Gastrocnemius medialis (tissue), 4 donors: ENCODE measurements around the gene ATP5PB. TPM values are rescaled to one million over a fixed set of nuclear protein-coding genes. Genes with fewer than 3 reads are reported as not detected.

ENCODE experiments used
- ATAC-seq, 2 donors: fragments of 150-250 bp; one replicate each; pipeline ENCODE4 v1.9.1; 2016
- DNase-seq, 2 donors: peaks; one replicate each; pipeline ENCODE4 v3.0.0-alpha.2; 2019
- H3K27ac ChIP-seq, 4 donors: fragments of 200-600 bp; sonication (generic); 1 replicate in 1 of 4; 2 replicates in 3 of 4; pipeline ENCODE4 v1.5.1; 2016 to 2018; ENCODE audit warnings: mild to moderate bottlenecking in 2 of 4, moderate library complexity in 1 of 4
- H3K27me3 ChIP-seq, 3 donors: fragments of 200-600 bp; sonication (generic) in 2 of 3; 1 replicate in 1 of 3; 2 replicates in 2 of 3; pipeline versions ENCODE4 v1.5.1 to v1.6.0; 2016 to 2019; ENCODE audit warnings: mild to moderate bottlenecking in 1 of 3, moderate library complexity in 1 of 3
- H3K36me3 ChIP-seq, 2 donors: fragments of 200-600 bp; sonication (generic) in 1 of 2; one replicate each; pipeline ENCODE4 v1.5.1; 2017 to 2018
- H3K4me1 ChIP-seq, 2 donors: fragments of 200-600 bp; sonication (generic) in 1 of 2; one replicate each; pipeline ENCODE4 v1.5.1; 2016 to 2017; ENCODE audit warnings: mild to moderate bottlenecking in 2 of 2
- H3K4me3 ChIP-seq, 4 donors: fragments of 200-600 bp; sonication (generic) in 3 of 4; 1 replicate in 1 of 4; 2 replicates in 3 of 4; pipeline ENCODE4 v1.5.1; 2016 to 2019; ENCODE audit warnings: mild to moderate bottlenecking in 2 of 4
- H3K9me3 ChIP-seq, 3 donors: fragments of 200-600 bp; sonication (generic) in 2 of 3; 1 replicate in 1 of 3; 2 replicates in 2 of 3; pipeline ENCODE4 v1.5.1; 2016 to 2019
- POLR2A ChIP-seq, 2 donors: fragments of 450-650 bp; IDR thresholded peaks; one replicate each; pipeline ENCODE4 v1.6.1; 2017; ENCODE audit warnings: antibody characterized with exemption in 2 of 2, mild to moderate bottlenecking in 2 of 2, moderate library complexity in 2 of 2
- in situ Hi-C, 4 donors: fragments of 200-750 bp; cut with MboI; loops; one replicate each; pipeline versions ENCODE4 v1.15.0 to v1.8.0; 2017; ENCODE audit warnings: low sequenced_read_pairs in 4 of 4
- intact Hi-C: fragments of 100-400 bp; cut with DNase I; formaldehyde crosslinking; loops from one replicate; pipeline ENCODE4 v1.15.1; 2023; ENCODE audit warnings: low total_unique reads
- total RNA-seq, 4 donors: library from RNA; depleted of rRNA; stranded (reverse); fragments of >200 nt; gene quantifications; one replicate each; pipeline versions ENCODE4 v1.1.0 to v1.2.3, GENCODE V29; 2016
- TF ChIP-seq, protein P1 (sequence below), 5 experiments: fragments of 450-650 bp in 3 of 5; fragments of 200-600 bp in 2 of 5; sonication (generic) in 2 of 5; IDR thresholded peaks in 4 of 5; conservative IDR thresholded peaks in 1 of 5; 1 replicate in 4 of 5; 2 replicates in 1 of 5; pipeline ENCODE4 v1.5.1; 2016 to 2019; ENCODE audit warnings: antibody characterized with exemption in 5 of 5, mild to moderate bottlenecking in 3 of 5, moderate library complexity in 3 of 5

Gene ATP5PB
- total RNA-seq, 4 donors from 2014 or later = 232 to 350 (median 266) TPM

DNA sequence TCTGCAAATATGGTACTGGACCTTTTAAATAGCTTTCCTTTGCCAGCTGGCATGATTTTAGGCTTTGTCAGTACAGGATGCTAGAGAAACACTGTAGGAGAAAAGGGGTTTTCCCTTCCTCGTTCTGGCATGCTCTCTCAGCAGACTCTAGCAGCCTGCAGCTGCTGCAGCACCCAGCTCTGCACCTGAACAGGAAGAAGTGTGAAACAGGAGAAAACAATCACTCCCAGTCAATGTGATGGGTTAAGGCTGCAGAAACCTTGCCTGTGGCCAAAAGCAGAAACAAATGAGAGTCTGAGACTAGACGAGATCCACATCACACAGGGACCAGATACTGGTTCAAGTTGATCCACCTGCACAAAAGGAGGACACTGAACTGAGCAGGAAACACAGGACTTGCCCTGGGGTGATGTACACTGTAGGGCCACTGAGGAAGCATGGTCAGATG, 42.9 kb upstream of the ATP5PB start:
- intact Hi-C loops (no loop called here), in situ Hi-C loops (no loop called here)
- H3K36me3 ChIP-seq = no peaks in the 10 kb centered on the region
- DNase-seq (no peak), ATAC-seq (no peak)
- no peaks in the 10 kb centered on the region for H3K4me1 ChIP-seq
- H3K27ac ChIP-seq = no peak overlapping the region
- TF ChIP-seq, protein P1, sequence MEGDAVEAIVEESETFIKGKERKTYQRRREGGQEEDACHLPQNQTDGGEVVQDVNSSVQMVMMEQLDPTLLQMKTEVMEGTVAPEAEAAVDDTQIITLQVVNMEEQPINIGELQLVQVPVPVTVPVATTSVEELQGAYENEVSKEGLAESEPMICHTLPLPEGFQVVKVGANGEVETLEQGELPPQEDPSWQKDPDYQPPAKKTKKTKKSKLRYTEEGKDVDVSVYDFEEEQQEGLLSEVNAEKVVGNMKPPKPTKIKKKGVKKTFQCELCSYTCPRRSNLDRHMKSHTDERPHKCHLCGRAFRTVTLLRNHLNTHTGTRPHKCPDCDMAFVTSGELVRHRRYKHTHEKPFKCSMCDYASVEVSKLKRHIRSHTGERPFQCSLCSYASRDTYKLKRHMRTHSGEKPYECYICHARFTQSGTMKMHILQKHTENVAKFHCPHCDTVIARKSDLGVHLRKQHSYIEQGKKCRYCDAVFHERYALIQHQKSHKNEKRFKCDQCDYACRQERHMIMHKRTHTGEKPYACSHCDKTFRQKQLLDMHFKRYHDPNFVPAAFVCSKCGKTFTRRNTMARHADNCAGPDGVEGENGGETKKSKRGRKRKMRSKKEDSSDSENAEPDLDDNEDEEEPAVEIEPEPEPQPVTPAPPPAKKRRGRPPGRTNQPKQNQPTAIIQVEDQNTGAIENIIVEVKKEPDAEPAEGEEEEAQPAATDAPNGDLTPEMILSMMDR (IDR thresholded peaks at IDR 0.05 in 4 of 5, conservative IDR thresholded peaks at IDR 0.05 in 1 of 5) = no peak
- no peak for TF ChIP-seq POLR2A (IDR thresholded peaks at IDR 0.05)
- no peaks in the 10 kb centered on the region for H3K9me3 ChIP-seq
- H3K27me3 ChIP-seq = no peaks in the 10 kb centered on the region
- no peak overlapping the region for H3K4me3 ChIP-seq

GRCh38 chr1:111407301-111407700, 42.0 kb upstream of the ATP5PB start:
- in situ Hi-C loops (no loop called here), intact Hi-C loops (no loop called here)
- no peaks in the 10 kb centered on the region for H3K27me3 ChIP-seq
- H3K4me3 ChIP-seq = no peak overlapping the region
- no peaks in the 10 kb centered on the region for H3K4me1 ChIP-seq
- ATAC-seq (no peak), DNase-seq (no peak)
- H3K27ac ChIP-seq = no peak overlapping the region
- TF ChIP-seq POLR2A (IDR thresholded peaks at IDR 0.05) = no peak
- TF ChIP-seq, protein P1 (IDR thresholded peaks at IDR 0.05 in 4 of 5, conservative IDR thresholded peaks at IDR 0.05 in 1 of 5) = no peak
- no peaks in the 10 kb centered on the region for H3K36me3 ChIP-seq
- no peaks in the 10 kb centered on the region for H3K9me3 ChIP-seq

- in situ Hi-C loops (no loop called here), intact Hi-C loops (no loop called here)
- no peak overlapping the region for H3K27ac ChIP-seq
These were observed 36.4 kb upstream of the ATP5PB start for GRCh38 chr1:111412839-111413238.

GRCh38 chr1:111414756-111415155, 34.5 kb upstream of the ATP5PB start:
- no peak for TF ChIP-seq POLR2A (IDR thresholded peaks at IDR 0.05)
- Histone ChIP-seq H3K27ac (no peak overlapping the region), H3K9me3 (no peaks in the 10 kb centered on the region), H3K36me3 (peaks cover 0 to 9% of the 10 kb centered on the region in 2 donors), H3K4me1 (no peaks in the 10 kb centered on the region), H3K4me3 (no peak overlapping the region), H3K27me3 (no peaks in the 10 kb centered on the region)
- ATAC-seq = no peak
- no peak for DNase-seq
- in situ Hi-C loops (no loop called here), intact Hi-C loops (no loop called here)

More at GRCh38 chr1:111412839-111413238, 36.4 kb upstream of the ATP5PB start:
- ATAC-seq (no peak), DNase-seq (no peak)
- Histone ChIP-seq H3K27me3 (no peaks in the 10 kb centered on the region), H3K36me3 (peaks cover 0 to 9% of the 10 kb centered on the region in 2 donors), H3K4me3 (no peak overlapping the region), H3K4me1 (no peaks in the 10 kb centered on the region), H3K9me3 (no peaks in the 10 kb centered on the region)
- TF ChIP-seq POLR2A (IDR thresholded peaks at IDR 0.05) = no peak
- TF ChIP-seq, protein P1 (IDR thresholded peaks at IDR 0.05 in 4 of 5, conservative IDR thresholded peaks at IDR 0.05 in 1 of 5) = no peak

GRCh38 chr1:111415461-111415860, 33.8 kb upstream of the ATP5PB start:
- Histone ChIP-seq H3K27me3 (no peaks in the 10 kb centered on the region), H3K4me1 (no peaks in the 10 kb centered on the region), H3K27ac (no peak overlapping the region), H3K9me3 (no peaks in the 10 kb centered on the region), H3K36me3 (peaks cover 0 to 9% of the 10 kb centered on the region in 2 donors), H3K4me3 (no peak overlapping the region)
- TF ChIP-seq POLR2A (IDR thresholded peaks at IDR 0.05) = no peak
- TF ChIP-seq, protein P1 (IDR thresholded peaks at IDR 0.05 in 4 of 5, conservative IDR thresholded peaks at IDR 0.05 in 1 of 5) = no peak
- ATAC-seq (no peak), DNase-seq (no peak)
- intact Hi-C loops (no loop called here), in situ Hi-C loops (no loop called here)
